Measurements from ENCODE around the gene ATP2B1.

DNA sequence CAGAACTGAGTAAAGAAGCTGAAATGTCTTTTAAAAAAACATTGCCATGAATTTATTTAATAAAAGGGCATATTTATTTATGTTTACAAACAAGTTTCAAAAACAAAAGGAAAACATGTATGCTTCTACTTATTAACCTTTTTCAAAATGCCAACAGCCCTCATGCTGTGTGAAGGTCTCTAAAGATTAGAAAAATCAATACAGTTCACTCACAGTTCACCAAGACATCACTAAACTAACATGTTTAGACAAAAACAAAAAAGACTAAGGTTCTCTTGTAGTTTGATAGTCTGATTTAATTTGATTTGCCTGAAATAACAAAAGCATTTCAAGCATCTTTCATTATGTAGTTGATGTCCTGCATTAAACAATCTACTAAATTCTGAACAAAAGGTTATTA is 118.9 kb downstream of the ATP2B1 start:
- TF ChIP-seq CTCF (IDR thresholded peaks at IDR 0.05; ENCODE audit: low read length) (no peak), EZH2 (IDR thresholded peaks at IDR 0.05; ENCODE audit: borderline replicate concordance, low read length) (no peak)

All from OCI-LY1 (cell line).